Mesothelial cell of epicardium (in vitro differentiated cells): ENCODE measurements around the gene CEP55. TPM values are rescaled to one million over a fixed set of nuclear protein-coding genes. Genes with fewer than 3 reads are reported as not detected.
A peak's percentile ranks its signal among the peaks of the same experiment; 100 is the strongest.

Experiments
- DNase-seq, 2 experiments: peaks; one replicate each; pipeline ENCODE4 v3.0.0; 2021; ENCODE audit warnings: low spot score in 2 of 2; ENCODE audit not compliant: unreplicated experiment in 2 of 2
- H3K27ac Mint-ChIP-seq: 2 replicates; pipeline ENCODE4 v1.8.0; 2021; ENCODE audit warnings: mixed read lengths
- H3K27me3 Mint-ChIP-seq: 2 replicates; pipeline ENCODE4 v1.8.0; 2021; ENCODE audit warnings: low read depth, mixed read lengths
- H3K36me3 Mint-ChIP-seq: 2 replicates; pipeline ENCODE4 v1.8.0; 2021; ENCODE audit warnings: mixed read lengths
- H3K4me1 Mint-ChIP-seq: 2 replicates; pipeline ENCODE4 v1.8.0; 2021; ENCODE audit warnings: mixed read lengths
- H3K4me3 Mint-ChIP-seq: 2 replicates; pipeline ENCODE4 v1.8.0; 2021; ENCODE audit warnings: mild to moderate bottlenecking, moderate library complexity, mixed read lengths
- H3K9me3 Mint-ChIP-seq: 2 replicates; pipeline ENCODE4 v1.8.0; 2021; ENCODE audit warnings: mixed read lengths
- CTCF ChIP-seq: fragments of 200-600 bp; sonication (generic); IDR thresholded peaks from one replicate; pipeline ENCODE4 v1.5.0; 2021; ENCODE audit warnings: antibody characterized with exemption; ENCODE audit not compliant: unreplicated experiment
- total RNA-seq: library from RNA; stranded (reverse); gene quantifications from 3 replicates; pipeline ENCODE4 v1.2.1, GENCODE V29; 2021

Gene CEP55
- total RNA-seq, 1 donor from 2014 or later, result 6.3 TPM

GRCh38 chr10:93459466-93459865 is 36.9 kb upstream of the CEP55 start:
- DNase-seq, result no peak
- Mint-ChIP-seq H3K9me3 (no peaks in the 10 kb centered on the region), H3K27me3 (no peaks in the 10 kb centered on the region), H3K36me3 (peaks cover 9% of the 10 kb centered on the region), H3K27ac (peak overlapping the region; percentile 100), H3K4me3 (no peak overlapping the region), H3K4me1 (peaks cover 58% of the 10 kb centered on the region)
- TF ChIP-seq CTCF, result no peak

- Mint-ChIP-seq H3K27me3 (no peaks in the 10 kb centered on the region), H3K27ac (peak overlapping the region; percentile 48), H3K9me3 (no peaks in the 10 kb centered on the region), H3K4me3 (no peak overlapping the region), H3K4me1 (peaks cover 70% of the 10 kb centered on the region), H3K36me3 (peaks cover 9% of the 10 kb centered on the region)
- no peak for TF ChIP-seq CTCF
- DNase-seq, result no peak
These were observed 35.2 kb upstream of the CEP55 start for GRCh38 chr10:93461109-93461806.

- Mint-ChIP-seq H3K36me3 (peaks cover 5% of the 10 kb centered on the region), H3K4me3 (no peak overlapping the region), H3K27ac (no peak overlapping the region), H3K9me3 (no peaks in the 10 kb centered on the region), H3K4me1 (peaks cover 67% of the 10 kb centered on the region), H3K27me3 (no peaks in the 10 kb centered on the region)
- DNase-seq, result no peak
- no peak for TF ChIP-seq CTCF
These were observed 34.6 kb upstream of the CEP55 start for GRCh38 chr10:93461807-93462178.

DNA sequence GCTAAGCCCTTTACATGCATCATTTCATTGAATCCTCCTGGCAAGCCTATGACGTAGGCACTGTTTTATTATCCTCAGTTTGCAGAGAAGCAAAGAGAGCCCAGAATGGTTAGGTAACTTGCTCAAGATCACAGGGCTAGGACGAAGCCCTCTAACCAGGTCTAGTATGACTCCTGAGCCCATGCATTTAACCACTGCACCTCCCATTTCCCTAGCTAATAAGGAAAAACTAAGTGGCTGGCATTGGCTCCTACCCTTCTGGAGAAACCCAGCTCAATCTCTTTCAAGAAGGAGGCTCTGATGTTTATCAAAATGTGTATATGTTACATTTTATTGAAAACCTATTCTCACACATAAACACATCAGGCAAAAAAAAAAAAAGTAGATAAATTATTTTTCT is 34.0 kb upstream of the CEP55 start:
- no peaks in the 10 kb centered on the region for H3K27me3 Mint-ChIP-seq
- H3K4me3 Mint-ChIP-seq, result no peak overlapping the region
- peak overlapping the region; percentile 37 for H3K27ac Mint-ChIP-seq
- H3K4me1 Mint-ChIP-seq, result peaks cover 61% of the 10 kb centered on the region
- no peak for TF ChIP-seq CTCF
- no peaks in the 10 kb centered on the region for H3K9me3 Mint-ChIP-seq
- DNase-seq, result no peak
- H3K36me3 Mint-ChIP-seq, result peaks cover 5% of the 10 kb centered on the region

DNA sequence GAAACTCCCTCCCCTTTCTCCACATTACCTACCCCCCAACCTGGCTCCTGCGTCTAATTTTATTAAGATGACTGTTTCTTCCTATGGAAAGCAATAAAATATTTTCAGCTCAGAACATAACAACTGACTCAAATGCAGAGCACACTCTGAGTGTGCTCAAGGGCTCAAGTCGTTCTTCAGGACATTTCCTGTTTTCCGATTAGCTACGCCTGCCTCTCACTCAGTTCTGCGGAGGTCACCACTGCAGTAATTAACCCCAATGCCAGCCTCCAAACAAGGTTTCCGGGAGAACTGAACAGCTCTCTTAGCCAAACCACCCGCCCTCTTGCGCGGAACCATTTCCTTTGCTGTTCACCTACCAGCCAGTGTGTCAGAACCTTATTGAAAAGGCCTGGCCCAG is 33.5 kb upstream of the CEP55 start:
- peaks cover 60% of the 10 kb centered on the region for H3K4me1 Mint-ChIP-seq
- H3K4me3 Mint-ChIP-seq, result no peak overlapping the region
- peaks cover 7% of the 10 kb centered on the region for H3K36me3 Mint-ChIP-seq
- H3K9me3 Mint-ChIP-seq, result peaks cover 2% of the 10 kb centered on the region
- no peak for DNase-seq
- peak overlapping the region; percentile 88 for H3K27ac Mint-ChIP-seq
- no peak for TF ChIP-seq CTCF
- H3K27me3 Mint-ChIP-seq, result no peaks in the 10 kb centered on the region
